Measurements from ENCODE around the gene INTS7. TPM values are rescaled to one million over a fixed set of nuclear protein-coding genes. Genes with fewer than 3 reads are reported as not detected.
A peak's percentile ranks its signal among the peaks of the same experiment; 100 is the strongest.

INTS7 gene
- total and polyA plus RNA-seq, 9 of the 15 experiments (the other 6 are each of a cell fraction or from before 2014, with no cell fraction given), result 27.3 to 68.4 (median 40.4) TPM

DNA sequence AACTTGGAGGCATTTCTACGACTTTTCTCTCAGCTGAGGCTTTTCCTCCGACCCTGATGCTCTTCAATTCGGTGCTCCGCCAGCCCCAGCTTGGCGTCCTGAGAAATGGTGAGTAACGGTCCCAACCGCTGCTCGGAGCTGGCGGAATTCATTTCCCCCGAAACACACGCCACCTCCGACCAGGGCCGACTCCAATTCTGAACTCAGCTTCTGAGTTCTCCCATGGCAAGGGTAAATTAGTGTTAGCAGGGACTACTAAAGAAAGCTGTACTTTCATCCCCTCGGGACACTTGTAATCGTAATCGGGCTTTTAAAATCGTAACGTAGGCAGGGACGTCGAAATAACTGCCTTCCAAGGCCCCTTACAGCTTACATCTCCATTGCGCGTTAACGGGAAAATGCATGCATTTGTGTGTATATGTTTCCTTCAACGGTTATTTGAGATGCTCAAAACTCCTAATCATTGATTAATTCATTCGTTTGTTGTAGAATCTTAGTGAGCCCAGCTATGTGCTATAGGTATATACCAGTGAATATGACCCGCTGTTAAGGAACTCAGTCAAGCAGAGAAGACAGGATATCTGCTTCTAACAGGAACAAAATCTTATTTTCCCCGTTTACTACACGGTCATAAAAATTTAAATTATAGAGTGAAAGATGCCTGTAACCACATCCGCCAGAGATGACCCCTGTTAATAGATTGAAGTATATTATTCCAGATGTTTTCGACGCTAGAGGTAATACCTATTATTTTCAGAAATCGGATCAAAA is 663 bp upstream of the INTS7 start (continued):
- TF ChIP-seq DDX20 (tag; IDR thresholded peaks at IDR 0.05; ENCODE audit: low read depth) (no peak), PHTF2 (CRISPR knock-in tag; IDR thresholded peaks at IDR 0.05) (no peak), NR2C2 (CRISPR knock-in tag; IDR thresholded peaks at IDR 0.05) (peak; percentile 54; the same call in 1 of the 2 replicates), NR2C2 (tag; IDR thresholded peaks at IDR 0.05) (no peak)

DNA sequence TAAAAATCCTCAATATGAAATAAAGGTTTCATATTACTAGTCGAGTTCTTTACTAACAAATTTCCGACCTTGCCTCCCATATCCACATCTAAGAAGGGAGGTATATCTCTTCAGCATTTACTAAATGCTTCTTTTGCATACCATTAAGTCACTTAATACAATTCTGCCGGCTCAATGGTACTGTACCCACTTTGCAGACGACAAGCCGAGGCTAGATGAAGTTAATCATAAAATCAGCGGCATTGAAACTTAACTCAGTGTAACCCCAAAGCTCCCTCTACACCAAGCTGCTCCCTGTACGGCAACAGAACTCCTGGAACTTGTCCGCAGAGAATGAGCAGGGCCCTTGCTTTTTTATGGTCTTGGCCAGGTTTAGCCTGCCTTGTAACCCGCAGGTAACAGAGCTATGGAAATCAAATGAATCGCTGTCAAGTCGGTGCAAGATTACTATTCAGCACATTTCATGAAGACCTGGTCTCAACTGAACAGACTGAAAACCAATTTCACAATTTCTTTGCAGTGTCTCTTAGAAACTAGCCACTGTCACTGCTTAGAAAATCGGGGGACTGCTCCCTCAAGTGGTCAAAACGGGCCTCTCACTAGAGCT is 738 bp downstream of the INTS7 start:
- peak overlapping the region; percentile 91 for H3K4me2 ChIP-seq (ENCODE audit: insufficient read depth, low read length)
- H4K20me1 ChIP-seq (replicated peaks; ENCODE audit: control insufficient read depth, insufficient read depth, low read length), result peaks cover 13% of the 10 kb centered on the region
- H3K4me1 ChIP-seq (replicated peaks in 1 of 2; ENCODE audit: control insufficient read depth in 2 of 2, insufficient read depth in 2 of 2, low read length in 2 of 2), result peaks cover 4 to 34% of the 10 kb centered on the region in 2 experiments; a peak in 4 of 5 replicates
- in situ Hi-C loops (cut with MboI) (loop anchor here (25.0 kb wide), 1 partner anchor 347 kb away; the partner anchor contains the start of gene NEK2), intact Hi-C loops (cut with micrococcal nuclease) (loop anchor here (1.0 to 2.0 kb wide), 6 partner anchors 22 to 354 kb away; partner anchors contain the start of gene LPGAT1)
- ChIA-PET CTCF (ENCODE audit: low intra/inter-chr PET ratio) (interaction anchor here (0.5 to 2.6 kb wide), 6 partner anchors 21 to 354 kb away, joined by 3 to 22 read pairs (median 8); no protein-coding TSS in a partner anchor), POLR2A (interaction anchor here (0.6 to 3.8 kb wide), 28 partner anchors 9 to 574 kb away, joined by 3 to 36 read pairs (median 4); partner anchors contain the start of genes ATF3, NEK2 and NENF)
- 2% methylated on average over 13 of the region's 13 CpGs for WGBS (ENCODE audit: insufficient coverage, low coverage, missing lambda C conversion rate)
- no peaks in the 10 kb centered on the region for H3K9me1 ChIP-seq (ENCODE audit: control insufficient read depth, insufficient read depth, low read length)
- ATAC-seq, result peak; percentile 36
- peak overlapping the region; percentile 99 for H2AFZ ChIP-seq (ENCODE audit: low read depth, low read length)
- H3K4me3 ChIP-seq, result peak overlapping the region; percentile 74
- H3K27ac ChIP-seq (ENCODE audit: extremely low read depth, low read depth, low read length), result peak overlapping the region; percentile 96
- peak overlapping the region; percentile 84 to 98 for H3K9ac ChIP-seq (ENCODE audit: insufficient read depth in 1 of 2, low read depth in 2 of 2, low read length in 2 of 2)
- DNase-seq (ENCODE audit: extremely low read depth in 1 of 4, low spot score in 3 of 4), result no peak
- FAIRE-seq, result no peak
- H3K79me2 ChIP-seq (ENCODE audit: control insufficient read depth, insufficient read depth, low read length), result peaks cover 93% of the 10 kb centered on the region
- H3K9me3 ChIP-seq (replicated peaks; ENCODE audit: control insufficient read depth, insufficient read depth, low read depth, low read length), result no peaks in the 10 kb centered on the region
- H3K36me3 ChIP-seq (ENCODE audit: control insufficient read depth, insufficient read depth, low read length), result peaks cover 54% of the 10 kb centered on the region
- TSS peak; percentile 60 for BruUV-seq (replicated peaks)
- H3K27me3 ChIP-seq (ENCODE audit: control insufficient read depth in 2 of 2, insufficient read depth in 2 of 2, low read length in 2 of 2), result no peaks in the 10 kb centered on the region
- TF ChIP-seq ZNF274 (IDR thresholded peaks at IDR 0.05; ENCODE audit: borderline replicate concordance, low read depth, low read length), result no peak
- TF ChIP-seq, protein P1, sequence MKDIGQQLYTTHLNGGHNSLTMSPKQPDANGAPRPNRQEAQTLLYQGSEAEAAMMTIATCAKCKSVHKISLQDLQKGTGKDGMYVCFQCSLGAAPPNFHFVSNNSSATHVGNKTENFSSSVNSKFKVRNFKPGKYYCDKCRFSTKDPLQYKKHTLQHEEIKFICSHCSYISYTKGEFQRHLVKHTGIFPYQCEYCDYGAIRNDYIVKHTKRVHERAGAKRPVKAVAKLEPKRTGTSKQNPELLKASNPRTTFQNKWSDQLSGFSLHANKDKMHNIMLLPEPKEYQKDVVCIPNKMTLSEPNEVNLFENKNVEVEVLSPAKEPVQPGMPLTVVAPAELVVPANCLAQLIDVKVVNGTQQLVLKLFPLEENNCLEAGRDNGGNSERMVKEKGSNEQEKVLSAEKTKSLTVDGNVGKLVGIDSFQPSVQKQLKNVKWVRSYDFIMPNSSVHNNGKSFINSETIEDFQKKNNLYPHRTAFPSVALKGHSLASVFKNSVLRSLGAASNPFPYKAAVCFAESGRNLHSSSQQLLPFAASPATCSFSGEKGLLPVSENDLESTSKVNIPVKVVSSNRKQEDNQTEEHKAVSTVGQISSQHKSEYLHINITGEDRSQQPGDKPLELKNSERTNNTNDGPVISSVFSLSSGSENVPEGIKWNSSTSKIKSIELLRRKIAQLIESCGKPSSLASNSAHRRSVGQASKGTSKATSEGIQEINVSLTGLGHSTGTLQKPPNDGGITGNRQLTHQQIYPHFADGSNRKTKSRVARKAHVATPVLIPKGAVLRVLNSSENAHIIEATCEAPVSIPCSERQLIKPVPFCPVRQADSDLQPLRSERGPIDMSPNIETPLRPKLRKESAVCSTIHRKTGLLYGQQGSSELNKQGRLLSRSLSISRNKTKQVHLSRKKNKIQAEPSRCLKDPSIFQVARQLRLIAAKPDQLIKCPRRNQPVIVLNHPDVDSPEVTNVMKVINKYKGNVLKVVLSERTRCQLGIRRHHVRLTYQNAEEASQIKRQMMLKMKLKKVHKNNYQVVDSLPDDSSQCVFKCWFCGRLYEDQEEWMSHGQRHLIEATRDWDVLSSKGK (CRISPR knock-in tag; IDR thresholded peaks at IDR 0.05), result no peak
- TF ChIP-seq SMAD4 (CRISPR knock-in tag; conservative IDR thresholded peaks at IDR 0.05), result 0 out of 2 replicates have a peak, but pooled peaks have one; percentile 46
- TF ChIP-seq, protein P2, sequence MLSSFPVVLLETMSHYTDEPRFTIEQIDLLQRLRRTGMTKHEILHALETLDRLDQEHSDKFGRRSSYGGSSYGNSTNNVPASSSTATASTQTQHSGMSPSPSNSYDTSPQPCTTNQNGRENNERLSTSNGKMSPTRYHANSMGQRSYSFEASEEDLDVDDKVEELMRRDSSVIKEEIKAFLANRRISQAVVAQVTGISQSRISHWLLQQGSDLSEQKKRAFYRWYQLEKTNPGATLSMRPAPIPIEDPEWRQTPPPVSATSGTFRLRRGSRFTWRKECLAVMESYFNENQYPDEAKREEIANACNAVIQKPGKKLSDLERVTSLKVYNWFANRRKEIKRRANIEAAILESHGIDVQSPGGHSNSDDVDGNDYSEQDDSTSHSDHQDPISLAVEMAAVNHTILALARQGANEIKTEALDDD (IDR thresholded peaks at IDR 0.05), result peak; percentile 88
- TF ChIP-seq, protein P3, sequence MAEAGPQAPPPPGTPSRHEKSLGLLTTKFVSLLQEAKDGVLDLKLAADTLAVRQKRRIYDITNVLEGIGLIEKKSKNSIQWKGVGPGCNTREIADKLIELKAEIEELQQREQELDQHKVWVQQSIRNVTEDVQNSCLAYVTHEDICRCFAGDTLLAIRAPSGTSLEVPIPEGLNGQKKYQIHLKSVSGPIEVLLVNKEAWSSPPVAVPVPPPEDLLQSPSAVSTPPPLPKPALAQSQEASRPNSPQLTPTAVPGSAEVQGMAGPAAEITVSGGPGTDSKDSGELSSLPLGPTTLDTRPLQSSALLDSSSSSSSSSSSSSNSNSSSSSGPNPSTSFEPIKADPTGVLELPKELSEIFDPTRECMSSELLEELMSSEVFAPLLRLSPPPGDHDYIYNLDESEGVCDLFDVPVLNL (CRISPR knock-in tag; IDR thresholded peaks at IDR 0.05; ENCODE audit: low read depth), result no peak
- TF ChIP-seq NR2F6 (CRISPR knock-in tag; IDR thresholded peaks at IDR 0.05), result no peak

Data from K562 (cell line).